Suprapubic skin (tissue), 4 donors: ENCODE results near the gene SLC9A9.

Experiments used
- POLR2A ChIP-seq, 2 donors: fragments of 450-650 bp; IDR thresholded peaks; one replicate each; pipeline ENCODE4 v1.6.1; 2017; ENCODE audit warnings: antibody characterized with exemption in 2 of 2, mild to moderate bottlenecking in 2 of 2, moderate library complexity in 2 of 2
- POLR2AphosphoS5 ChIP-seq, 3 donors: sonication (generic); formaldehyde crosslinking; IDR thresholded peaks; one replicate each; pipeline ENCODE4 v1.6.1; 2017; ENCODE audit warnings: antibody characterized with exemption in 3 of 3

DNA sequence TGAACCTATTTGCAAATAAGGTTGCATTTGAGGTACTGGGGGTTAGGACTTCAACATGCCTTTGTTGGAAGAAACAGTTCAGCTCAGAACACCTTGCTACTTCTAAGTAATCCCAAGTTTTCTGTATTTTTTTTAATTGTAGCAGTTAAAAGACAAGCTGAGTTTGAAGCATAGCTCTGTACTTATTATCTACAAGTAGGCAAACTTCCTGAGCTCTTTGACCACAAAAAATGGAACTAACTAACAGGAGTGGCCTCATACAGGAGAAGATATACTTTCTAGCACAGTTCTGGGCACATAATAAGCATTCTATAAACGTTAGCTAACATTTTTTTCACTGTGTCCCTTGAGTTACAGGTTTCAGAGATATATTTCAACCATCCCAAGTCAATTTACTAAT is 569.5 kb downstream of the SLC9A9 start:
- TF ChIP-seq POLR2A (IDR thresholded peaks at IDR 0.05), result no peak
- no peak for TF ChIP-seq POLR2AphosphoS5 (IDR thresholded peaks at IDR 0.05)
